Endothelial cell of umbilical vein (primary cell): ENCODE results near the gene ENGASE. TPM values are rescaled to one million over a fixed set of nuclear protein-coding genes. Genes with fewer than 3 reads are reported as not detected.

Experiments used
- BruUV-seq: library from RNA; stranded (reverse); fragments of 400-500 nt; replicated peaks from 2 replicates; lab custom pipeline; 2021; lab: Mats Ljungman, UMichigan
- CTCF ChIA-PET: fragments of 300-600, 350-600 bp; sonication (Branson Sonifier 250); formaldehyde crosslinking; loops from one replicate; lab custom pipeline; 2021; ENCODE audit warnings: antibody characterized with exemption, inconsistent platforms; lab: Charles Lee
- POLR2A ChIA-PET: fragments of 300-600, 350-600 bp; sonication (Branson Sonifier 250); formaldehyde crosslinking; loops from one replicate; lab custom pipeline; 2021; ENCODE audit warnings: antibody characterized with exemption, inconsistent platforms; lab: Charles Lee
- DNase-seq: peaks from one replicate; pipeline ENCODE4 v3.0.0-alpha.2; 2011; ENCODE audit warnings: low read depth, low spot score
- FAIRE-seq: peaks from 2 replicates; lab custom pipeline; 2011; peaks lifted over from hg19 to GRCh38; lab: Jason Lieb, UNC
- H2AFZ ChIP-seq: 2 replicates; pipeline ENCODE4 v1.6.0; 2012; ENCODE audit warnings: low read depth, low read length, control low read depth, inconsistent platforms
- H3K27ac ChIP-seq: 2 replicates; pipeline ENCODE4 v1.5.1; 2011; ENCODE audit warnings: low read depth, mild to moderate bottlenecking, control low read depth, low read length, moderate library complexity; ENCODE audit not compliant: insufficient read depth
- H3K27me3 ChIP-seq, 2 experiments: 2 replicates each; pipeline versions ENCODE4 v1.6.0 to v1.6.1; 2011; ENCODE audit warnings: low read length in 2 of 2, mixed read lengths in 1 of 2; ENCODE audit not compliant: control insufficient read depth in 2 of 2, insufficient read depth in 2 of 2
- H3K36me3 ChIP-seq, 2 experiments: 2 replicates in 1 of 2; 3 replicates in 1 of 2; pipeline ENCODE4 v1.5.1; 2011; ENCODE audit warnings: low read length in 2 of 2, mild to moderate bottlenecking in 1 of 2, moderate library complexity in 1 of 2; ENCODE audit not compliant: control insufficient read depth in 2 of 2, insufficient read depth in 2 of 2; ENCODE audit errors: extremely low read depth in 1 of 2
- H3K4me1 ChIP-seq: 3 replicates; pipeline ENCODE4 v1.5.1; 2011; ENCODE audit warnings: mild to moderate bottlenecking, low read length; ENCODE audit not compliant: control insufficient read depth, insufficient read depth; ENCODE audit errors: extremely low read depth
- H3K4me2 ChIP-seq: 2 replicates; pipeline ENCODE4 v1.6.1; 2011; ENCODE audit warnings: low read length, control low read depth, mixed read lengths; ENCODE audit not compliant: insufficient read depth
- H3K4me3 ChIP-seq, 3 experiments: fragments of 200-600 bp in 1 of 3; sonication (generic), shearing (Covaris generic) in 1 of 3; replicated peaks in 1 of 3; 2 replicates each; pipeline ENCODE4 v1.5.1; 2011 to 2016; ENCODE audit warnings: control low read depth in 3 of 3, low read length in 3 of 3, mild to moderate bottlenecking in 2 of 3, inconsistent platforms in 1 of 3, low read depth in 1 of 3, moderate library complexity in 1 of 3; ENCODE audit not compliant: insufficient read depth in 1 of 3
- H3K79me2 ChIP-seq: 2 replicates; pipeline ENCODE4 v1.6.0; 2012; ENCODE audit warnings: low read length, inconsistent platforms; ENCODE audit not compliant: control insufficient read depth, insufficient read depth
- H3K9ac ChIP-seq: replicated peaks from 2 replicates; pipeline ENCODE3; 2011; ENCODE audit warnings: low read length, control low read depth; ENCODE audit not compliant: insufficient read depth; ENCODE audit errors: extremely low read depth
- H3K9me1 ChIP-seq: replicated peaks from 3 replicates; pipeline ENCODE4 v1.6.0; 2011; ENCODE audit warnings: mild to moderate bottlenecking, low read length; ENCODE audit not compliant: control insufficient read depth, insufficient read depth; ENCODE audit errors: extremely low read depth
- H3K9me3 ChIP-seq: replicated peaks from 2 replicates; pipeline ENCODE4 v1.5.1; 2012; ENCODE audit warnings: low read length, inconsistent platforms; ENCODE audit not compliant: control insufficient read depth, insufficient read depth
- H4K20me1 ChIP-seq: replicated peaks from 2 replicates; pipeline ENCODE3; 2011; ENCODE audit warnings: mild to moderate bottlenecking, low read length; ENCODE audit not compliant: control insufficient read depth, insufficient read depth; ENCODE audit errors: extremely low read depth
- EZH2 ChIP-seq: IDR thresholded peaks from 2 replicates; pipeline ENCODE4 v1.6.1; 2012; ENCODE audit warnings: borderline replicate concordance, low read depth, mild to moderate bottlenecking, moderate library complexity, low read length, inconsistent platforms; ENCODE audit not compliant: severe bottlenecking
- FOS ChIP-seq: IDR thresholded peaks from 2 replicates; pipeline ENCODE4 v1.6.1; 2011; ENCODE audit warnings: mild to moderate bottlenecking, low read length, moderate library complexity, borderline replicate concordance; ENCODE audit not compliant: insufficient read depth
- GATA2 ChIP-seq: IDR thresholded peaks from 2 replicates; pipeline ENCODE4 v1.7.0; 2011; ENCODE audit warnings: low read depth, mild to moderate bottlenecking, moderate library complexity, mixed read lengths, low read length; ENCODE audit not compliant: insufficient read length, insufficient read depth
- JUN ChIP-seq: IDR thresholded peaks from 2 replicates; pipeline ENCODE4 v1.6.1; 2011; ENCODE audit warnings: borderline replicate concordance, low read depth; ENCODE audit not compliant: insufficient read length, insufficient read depth
- MYC ChIP-seq: IDR thresholded peaks from one replicate; pipeline ENCODE4 v1.6.1; 2011; ENCODE audit warnings: mild to moderate bottlenecking, low read depth, low read length
- POLR2A ChIP-seq: IDR thresholded peaks from 2 replicates; pipeline ENCODE4 v1.6.1; 2012; ENCODE audit warnings: low read depth, mild to moderate bottlenecking, control low read depth, low read length
- POLR2AphosphoS5 ChIP-seq: IDR thresholded peaks from 2 replicates; pipeline ENCODE4 v1.6.1; 2012; ENCODE audit warnings: low read depth, mild to moderate bottlenecking, control low read depth, low read length, moderate library complexity; ENCODE audit not compliant: insufficient read depth
- dilution Hi-C: fragments of 300-500 bp; cut with MboI; formaldehyde crosslinking; loops from one replicate; pipeline ENCODE4 v1.15.0; 2019; ENCODE audit warnings: low sequenced_read_pairs; ENCODE audit not compliant: extremely low pct_ligation_motif_present
- intact Hi-C: fragments of 100-400 bp; cut with micrococcal nuclease; formaldehyde crosslinking; loops from one replicate; pipeline ENCODE4 v1.10.0; 2022
- polyA plus RNA-seq, 4 experiments: library from polyadenylated mRNA; depleted of rRNA in 3 of 4; stranded (reverse) in 3 of 4; unstranded in 1 of 4; fragments of >200 nt; gene quantifications; 2 replicates each; pipeline versions ENCODE4 v1.2.1 to v1.2.3, GENCODE V29; 2011 to 2012; ENCODE audit warnings: missing spikeins in 1 of 4
- total RNA-seq: library from RNA; stranded (reverse); gene quantifications from 2 replicates; pipeline ENCODE4 v1.2.3, GENCODE V29; 2021
- TF ChIP-seq, protein P1 (sequence below): IDR thresholded peaks from 2 replicates; pipeline ENCODE4 v1.6.1; 2011; ENCODE audit not compliant: insufficient read depth, insufficient read length
- TF ChIP-seq, protein P2 (sequence below), 2 donors: IDR thresholded peaks; 1 replicate in 1 of 2; 2 replicates in 1 of 2; pipeline ENCODE4 v1.5.1; 2011; ENCODE audit warnings: low read length in 2 of 2, mild to moderate bottlenecking in 2 of 2, moderate library complexity in 2 of 2, control low read depth in 1 of 2, inconsistent platforms in 1 of 2, low read depth in 1 of 2; ENCODE audit not compliant: insufficient read depth in 1 of 2; ENCODE audit errors: extremely low read depth in 1 of 2

ENGASE gene
- total and polyA plus RNA-seq, 2 donors (not counting 3 experiments of a cell fraction or from before 2014, with no cell fraction given) = 13.7 to 20.8 TPM

DNA sequence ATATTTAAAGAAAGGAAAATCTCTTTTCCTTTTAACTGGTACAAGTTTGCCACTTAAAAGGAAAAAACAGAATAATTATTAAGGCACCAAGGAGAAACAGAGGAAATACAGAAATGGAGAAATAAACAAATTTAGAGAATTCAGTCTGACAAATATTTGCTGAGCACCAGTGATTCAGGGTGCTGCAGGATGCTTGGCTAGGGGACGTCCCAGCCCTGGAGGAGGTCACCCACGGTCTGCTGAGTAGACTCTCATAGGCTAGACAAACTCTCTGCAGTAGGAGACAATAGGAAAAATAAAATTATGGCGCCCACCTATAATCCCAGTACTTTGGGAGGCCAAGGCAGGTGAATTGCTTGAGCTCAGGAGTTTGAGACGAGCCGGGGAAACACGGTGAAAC lies 34.7 kb upstream of the ENGASE start:
- no peak for DNase-seq
- Histone ChIP-seq H4K20me1 (no peaks in the 10 kb centered on the region), H2AFZ (no peak overlapping the region), H3K4me2 (no peak overlapping the region), H3K4me1 (peaks cover 10% of the 10 kb centered on the region), H3K9ac (no peak overlapping the region), H3K9me3 (no peaks in the 10 kb centered on the region), H3K4me3 (no peak overlapping the region), H3K9me1 (no peaks in the 10 kb centered on the region), H3K36me3 (no peaks in the 10 kb centered on the region), H3K27me3 (no peaks in the 10 kb centered on the region), H3K79me2 (no peaks in the 10 kb centered on the region), H3K27ac (no peak overlapping the region)
- POLR2A ChIA-PET = no interaction called here
- no peak for TF ChIP-seq JUN
- TF ChIP-seq, protein P1, sequence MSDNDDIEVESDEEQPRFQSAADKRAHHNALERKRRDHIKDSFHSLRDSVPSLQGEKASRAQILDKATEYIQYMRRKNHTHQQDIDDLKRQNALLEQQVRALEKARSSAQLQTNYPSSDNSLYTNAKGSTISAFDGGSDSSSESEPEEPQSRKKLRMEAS = no peak
- TF ChIP-seq, protein P2, sequence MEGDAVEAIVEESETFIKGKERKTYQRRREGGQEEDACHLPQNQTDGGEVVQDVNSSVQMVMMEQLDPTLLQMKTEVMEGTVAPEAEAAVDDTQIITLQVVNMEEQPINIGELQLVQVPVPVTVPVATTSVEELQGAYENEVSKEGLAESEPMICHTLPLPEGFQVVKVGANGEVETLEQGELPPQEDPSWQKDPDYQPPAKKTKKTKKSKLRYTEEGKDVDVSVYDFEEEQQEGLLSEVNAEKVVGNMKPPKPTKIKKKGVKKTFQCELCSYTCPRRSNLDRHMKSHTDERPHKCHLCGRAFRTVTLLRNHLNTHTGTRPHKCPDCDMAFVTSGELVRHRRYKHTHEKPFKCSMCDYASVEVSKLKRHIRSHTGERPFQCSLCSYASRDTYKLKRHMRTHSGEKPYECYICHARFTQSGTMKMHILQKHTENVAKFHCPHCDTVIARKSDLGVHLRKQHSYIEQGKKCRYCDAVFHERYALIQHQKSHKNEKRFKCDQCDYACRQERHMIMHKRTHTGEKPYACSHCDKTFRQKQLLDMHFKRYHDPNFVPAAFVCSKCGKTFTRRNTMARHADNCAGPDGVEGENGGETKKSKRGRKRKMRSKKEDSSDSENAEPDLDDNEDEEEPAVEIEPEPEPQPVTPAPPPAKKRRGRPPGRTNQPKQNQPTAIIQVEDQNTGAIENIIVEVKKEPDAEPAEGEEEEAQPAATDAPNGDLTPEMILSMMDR (IDR thresholded peaks at IDR 0.05; ENCODE audit: extremely low read depth in 1 of 2, insufficient read depth in 1 of 2, low read depth in 1 of 2, low read length in 2 of 2) = no peak
- TF ChIP-seq EZH2 = no peak
- TF ChIP-seq POLR2AphosphoS5 = no peak
- TF ChIP-seq GATA2 = no peak
- no peak for TF ChIP-seq MYC
- TF ChIP-seq POLR2A = no peak
- TF ChIP-seq FOS = no peak
- CTCF ChIA-PET = interaction anchor here (3.0 to 8.6 kb wide), 4 partner anchors 12 to 353 kb away, joined by 15 to 91 read pairs (median 49); no protein-coding TSS in a partner anchor
- intact Hi-C loops = no loop called here
- dilution Hi-C loops = no loop called here
- FAIRE-seq = no peak
- BruUV-seq = no TSS peak
